ENCODE data around the gene PPP1R13B. TPM values are rescaled to one million over a fixed set of nuclear protein-coding genes. Genes with fewer than 3 reads are reported as not detected.

PPP1R13B gene
- total RNA-seq, 6 experiments from 2014 or later: 5.1 to 6.2 (median 5.5) TPM

DNA sequence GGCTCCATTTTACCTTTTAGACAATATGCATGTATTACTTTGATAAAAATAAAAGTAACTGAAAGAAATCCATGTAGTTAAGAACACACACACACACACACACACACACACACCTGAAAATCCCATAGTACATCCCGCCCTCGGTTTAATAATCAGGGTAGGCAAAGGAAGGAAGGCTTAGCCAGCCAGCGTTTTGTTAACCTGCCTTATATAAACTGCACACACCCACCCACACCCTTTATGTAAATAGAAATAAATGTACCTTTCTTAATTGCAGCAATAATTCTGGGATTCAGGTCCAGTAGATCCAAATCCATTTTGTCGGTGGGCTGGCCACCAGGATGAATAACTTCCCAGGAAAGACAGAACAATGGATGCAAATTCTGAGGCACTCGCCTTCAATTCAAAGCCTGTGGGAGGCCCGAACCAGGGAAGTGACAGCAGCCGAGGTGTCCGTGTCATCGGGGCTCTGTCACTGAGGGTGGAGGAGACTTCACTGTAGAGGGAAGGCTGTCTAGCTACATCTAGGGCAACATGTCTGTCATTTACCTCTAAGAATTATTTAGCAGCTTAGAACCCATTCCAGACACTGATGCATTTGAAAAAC lies 136.5 kb downstream of the PPP1R13B start:
- Mint-ChIP-seq H3K36me3 (ENCODE audit: low read depth) (peaks cover 16% of the 10 kb centered on the region), H3K4me3 (no peak overlapping the region), H3K9me3 (peaks cover 8% of the 10 kb centered on the region; the same call in 1 of the 2 replicates), H3K27ac (no peak overlapping the region; the same call in 1 of the 2 replicates), H3K4me1 (ENCODE audit: low read depth) (peaks cover 14% of the 10 kb centered on the region), H3K27me3 (ENCODE audit: insufficient read depth) (peaks cover 34% of the 10 kb centered on the region)
- TF ChIP-seq, protein P1, sequence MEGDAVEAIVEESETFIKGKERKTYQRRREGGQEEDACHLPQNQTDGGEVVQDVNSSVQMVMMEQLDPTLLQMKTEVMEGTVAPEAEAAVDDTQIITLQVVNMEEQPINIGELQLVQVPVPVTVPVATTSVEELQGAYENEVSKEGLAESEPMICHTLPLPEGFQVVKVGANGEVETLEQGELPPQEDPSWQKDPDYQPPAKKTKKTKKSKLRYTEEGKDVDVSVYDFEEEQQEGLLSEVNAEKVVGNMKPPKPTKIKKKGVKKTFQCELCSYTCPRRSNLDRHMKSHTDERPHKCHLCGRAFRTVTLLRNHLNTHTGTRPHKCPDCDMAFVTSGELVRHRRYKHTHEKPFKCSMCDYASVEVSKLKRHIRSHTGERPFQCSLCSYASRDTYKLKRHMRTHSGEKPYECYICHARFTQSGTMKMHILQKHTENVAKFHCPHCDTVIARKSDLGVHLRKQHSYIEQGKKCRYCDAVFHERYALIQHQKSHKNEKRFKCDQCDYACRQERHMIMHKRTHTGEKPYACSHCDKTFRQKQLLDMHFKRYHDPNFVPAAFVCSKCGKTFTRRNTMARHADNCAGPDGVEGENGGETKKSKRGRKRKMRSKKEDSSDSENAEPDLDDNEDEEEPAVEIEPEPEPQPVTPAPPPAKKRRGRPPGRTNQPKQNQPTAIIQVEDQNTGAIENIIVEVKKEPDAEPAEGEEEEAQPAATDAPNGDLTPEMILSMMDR (IDR thresholded peaks at IDR 0.05): no peak
- no peak for DNase-seq

DNA sequence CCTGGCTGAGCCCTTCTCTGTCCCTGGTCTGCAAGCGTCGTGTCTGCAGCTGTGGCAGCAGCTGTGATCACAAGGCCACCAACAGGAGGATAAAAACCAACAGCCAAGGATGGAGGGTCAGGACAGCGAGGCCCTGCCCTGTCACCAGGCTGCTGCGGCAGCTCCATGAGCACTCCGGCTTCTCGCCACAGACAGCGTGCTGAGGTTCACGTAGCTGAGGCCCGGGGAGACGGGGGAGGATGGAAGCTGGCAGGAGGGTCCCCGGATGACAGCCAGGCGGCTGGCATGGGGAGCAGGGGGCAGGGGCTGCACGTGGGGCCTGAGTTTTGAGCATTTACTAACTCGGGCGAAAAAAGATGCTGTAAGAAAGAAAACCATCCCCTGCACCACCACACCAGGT lies 137.6 kb downstream of the PPP1R13B start:
- Mint-ChIP-seq H3K36me3 (ENCODE audit: low read depth) (peaks cover 19% of the 10 kb centered on the region), H3K27ac (no peak overlapping the region), H3K4me3 (no peak overlapping the region), H3K27me3 (ENCODE audit: insufficient read depth) (peaks cover 33% of the 10 kb centered on the region), H3K4me1 (ENCODE audit: low read depth) (peaks cover 14% of the 10 kb centered on the region), H3K9me3 (peaks cover 9% of the 10 kb centered on the region)
- TF ChIP-seq, protein P1 (IDR thresholded peaks at IDR 0.05): no peak
- DNase-seq: no peak

DNA sequence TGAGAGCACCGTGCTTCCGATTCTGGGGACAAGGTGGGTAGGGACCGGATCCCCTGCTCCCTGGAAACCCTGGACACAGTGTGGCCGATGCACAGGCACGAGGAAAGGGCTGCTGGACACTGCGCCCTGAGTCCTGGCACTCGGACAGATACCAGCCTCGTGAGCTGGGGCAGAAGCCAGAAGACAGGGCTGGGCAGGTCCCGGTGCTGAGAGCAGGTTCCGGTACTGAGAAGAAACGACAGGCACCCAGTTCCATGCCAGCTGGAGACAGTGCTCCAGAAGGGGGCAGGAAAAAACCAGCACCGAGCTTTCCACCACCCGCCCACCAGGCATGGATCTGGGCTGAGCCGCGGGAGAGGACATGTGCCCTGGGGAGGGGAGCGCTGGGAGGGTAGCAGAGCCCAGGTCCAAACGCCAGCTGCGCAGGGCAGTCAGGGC lies 138.6 kb downstream of the PPP1R13B start:
- TF ChIP-seq, protein P1 (IDR thresholded peaks at IDR 0.05): no peak
- H3K9me3 Mint-ChIP-seq: peaks cover 14% of the 10 kb centered on the region
- no peak overlapping the region for H3K27ac Mint-ChIP-seq
- H3K36me3 Mint-ChIP-seq (ENCODE audit: low read depth): peaks cover 25% of the 10 kb centered on the region
- H3K27me3 Mint-ChIP-seq (ENCODE audit: insufficient read depth): peaks cover 28% of the 10 kb centered on the region
- peaks cover 8% of the 10 kb centered on the region for H3K4me1 Mint-ChIP-seq (ENCODE audit: low read depth)
- no peak for DNase-seq
- peak overlapping the region; percentile 20; the same call in 1 of the 2 replicates for H3K4me3 Mint-ChIP-seq

DNA sequence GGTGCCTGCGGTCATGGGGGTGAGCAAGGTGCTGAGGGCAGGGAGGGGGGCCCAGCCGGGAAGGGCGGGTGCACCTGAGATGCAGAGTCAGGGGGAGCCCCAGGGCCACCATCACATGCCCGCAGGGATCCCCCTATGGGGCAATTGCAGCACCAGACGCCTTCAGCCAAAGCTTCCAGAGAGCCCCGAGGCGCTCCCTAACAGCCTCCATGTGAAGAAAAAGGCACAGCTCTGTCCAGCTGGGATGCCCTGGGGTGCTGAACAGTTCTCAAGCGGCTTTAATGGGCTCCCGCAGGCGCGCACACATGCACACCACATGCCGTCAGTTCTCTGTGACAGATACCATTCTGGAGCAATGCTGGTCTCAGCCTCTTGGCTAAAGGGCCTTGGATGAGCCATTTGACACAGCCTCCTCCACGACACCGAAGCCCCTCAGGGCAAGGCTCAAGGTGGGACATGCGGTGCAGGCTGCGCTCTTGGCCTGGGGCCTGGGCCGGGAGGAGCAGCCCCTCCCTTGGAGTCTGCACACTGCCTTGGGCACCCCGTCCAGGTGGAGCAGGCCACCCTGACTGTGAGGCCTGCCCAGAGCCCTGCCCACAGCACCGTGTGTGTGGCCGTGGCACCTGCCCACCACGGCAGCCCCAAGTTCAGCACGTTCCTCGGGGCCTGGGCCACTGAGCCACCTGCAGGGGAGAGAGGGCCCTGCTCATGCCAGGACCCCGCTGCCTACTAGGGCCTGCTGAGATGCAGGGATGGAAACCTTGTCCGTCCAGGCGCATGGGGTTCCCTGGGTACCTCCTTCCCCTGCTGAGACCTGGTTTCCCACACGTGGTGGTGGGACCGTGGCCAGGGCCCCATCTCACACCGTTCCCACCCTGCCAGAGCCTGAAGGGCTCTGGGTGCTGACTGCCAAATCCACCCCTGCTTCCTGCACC lies 139.8 kb downstream of the PPP1R13B start:
- no peaks in the 10 kb centered on the region; the same call in 1 of the 2 replicates for H3K4me1 Mint-ChIP-seq (ENCODE audit: low read depth)
- TF ChIP-seq, protein P1 (IDR thresholded peaks at IDR 0.05): no peak
- H3K36me3 Mint-ChIP-seq (ENCODE audit: low read depth): peaks cover 30% of the 10 kb centered on the region
- no peak for DNase-seq
- no peak overlapping the region for H3K27ac Mint-ChIP-seq
- H3K4me3 Mint-ChIP-seq: no peak overlapping the region
- peaks cover 27% of the 10 kb centered on the region for H3K27me3 Mint-ChIP-seq (ENCODE audit: insufficient read depth)
- H3K9me3 Mint-ChIP-seq: peaks cover 17% of the 10 kb centered on the region

DNA sequence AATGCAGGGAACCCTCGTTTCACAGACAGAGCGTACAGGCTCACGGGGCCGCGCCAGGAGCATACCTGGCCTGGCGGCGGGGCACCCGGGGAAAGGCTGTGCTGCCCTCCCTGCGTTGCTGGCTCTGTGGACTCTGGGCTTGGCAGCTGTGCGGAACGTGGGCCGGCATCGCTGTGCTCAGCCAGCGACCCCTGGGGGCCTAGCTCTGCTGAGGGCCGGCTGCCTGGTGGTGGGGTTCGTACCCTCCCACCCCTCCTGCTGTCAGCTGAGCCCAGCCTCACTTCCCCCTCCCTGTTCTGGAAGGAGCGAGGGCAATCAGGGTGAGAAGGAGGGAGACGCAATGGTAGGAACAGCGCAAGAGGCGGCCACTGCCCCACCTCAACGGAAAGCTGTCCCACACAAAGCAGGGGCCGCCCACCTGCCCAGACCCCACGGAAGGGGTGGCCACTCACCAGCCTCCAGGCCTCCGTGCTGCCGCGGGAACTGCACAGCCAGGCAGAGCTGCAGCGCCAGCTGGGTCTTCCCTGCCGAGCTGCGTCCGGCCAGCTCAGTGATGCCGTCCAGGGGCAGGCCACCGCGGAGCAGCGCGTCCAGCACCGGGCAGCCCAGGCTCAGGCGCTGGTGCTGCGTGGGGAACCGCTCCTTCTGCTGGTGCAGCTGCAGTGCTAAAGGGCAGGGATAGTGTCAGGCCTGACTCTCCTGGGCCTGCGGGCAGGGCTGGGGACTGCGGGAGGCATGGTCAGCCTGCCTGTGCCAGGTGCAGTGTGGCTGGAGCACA lies 140.6 kb downstream of the PPP1R13B start:
- H3K9me3 Mint-ChIP-seq: peaks cover 17% of the 10 kb centered on the region
- TF ChIP-seq, protein P1 (IDR thresholded peaks at IDR 0.05): no peak
- H3K27me3 Mint-ChIP-seq (ENCODE audit: insufficient read depth): peaks cover 30% of the 10 kb centered on the region
- no peak for DNase-seq
- peaks cover 30% of the 10 kb centered on the region for H3K36me3 Mint-ChIP-seq (ENCODE audit: low read depth)
- no peaks in the 10 kb centered on the region; the same call in 1 of the 2 replicates for H3K4me1 Mint-ChIP-seq (ENCODE audit: low read depth)
- H3K27ac Mint-ChIP-seq: no peak overlapping the region
- H3K4me3 Mint-ChIP-seq: no peak overlapping the region
